IPS-20b (cell line): ENCODE data around the gene SLC25A29.

Source experiments
- H3K27ac ChIP-seq: one replicate; pipeline ENCODE4 v1.5.1; 2013; ENCODE audit warnings: low read length
- H3K27me3 ChIP-seq: 2 replicates; pipeline ENCODE4 v1.6.1; 2013; ENCODE audit warnings: mild to moderate bottlenecking, low read length, inconsistent platforms; ENCODE audit not compliant: insufficient read depth
- H3K36me3 ChIP-seq: 2 replicates; pipeline ENCODE4 v1.6.1; 2013; ENCODE audit warnings: low read depth, mild to moderate bottlenecking, inconsistent platforms, low read length, moderate library complexity; ENCODE audit not compliant: insufficient read depth
- H3K4me1 ChIP-seq: 2 replicates; pipeline ENCODE4 v1.6.1; 2013; ENCODE audit warnings: mild to moderate bottlenecking, control low read depth, inconsistent platforms, low read length, moderate library complexity; ENCODE audit not compliant: insufficient read depth
- H3K4me3 ChIP-seq: 2 replicates; pipeline ENCODE4 v1.5.1; 2013; ENCODE audit warnings: mild to moderate bottlenecking, low read length, inconsistent platforms
- H3K9ac ChIP-seq: 2 replicates; pipeline ENCODE4 v1.6.1; 2013; ENCODE audit warnings: low read depth, mild to moderate bottlenecking, inconsistent platforms, low read length, moderate library complexity
- H3K9me3 ChIP-seq: 2 replicates; pipeline ENCODE4 v1.6.1; 2013; ENCODE audit warnings: mild to moderate bottlenecking, low read depth, low read length, inconsistent platforms; ENCODE audit not compliant: insufficient read depth

SLC25A29 gene

DNA sequence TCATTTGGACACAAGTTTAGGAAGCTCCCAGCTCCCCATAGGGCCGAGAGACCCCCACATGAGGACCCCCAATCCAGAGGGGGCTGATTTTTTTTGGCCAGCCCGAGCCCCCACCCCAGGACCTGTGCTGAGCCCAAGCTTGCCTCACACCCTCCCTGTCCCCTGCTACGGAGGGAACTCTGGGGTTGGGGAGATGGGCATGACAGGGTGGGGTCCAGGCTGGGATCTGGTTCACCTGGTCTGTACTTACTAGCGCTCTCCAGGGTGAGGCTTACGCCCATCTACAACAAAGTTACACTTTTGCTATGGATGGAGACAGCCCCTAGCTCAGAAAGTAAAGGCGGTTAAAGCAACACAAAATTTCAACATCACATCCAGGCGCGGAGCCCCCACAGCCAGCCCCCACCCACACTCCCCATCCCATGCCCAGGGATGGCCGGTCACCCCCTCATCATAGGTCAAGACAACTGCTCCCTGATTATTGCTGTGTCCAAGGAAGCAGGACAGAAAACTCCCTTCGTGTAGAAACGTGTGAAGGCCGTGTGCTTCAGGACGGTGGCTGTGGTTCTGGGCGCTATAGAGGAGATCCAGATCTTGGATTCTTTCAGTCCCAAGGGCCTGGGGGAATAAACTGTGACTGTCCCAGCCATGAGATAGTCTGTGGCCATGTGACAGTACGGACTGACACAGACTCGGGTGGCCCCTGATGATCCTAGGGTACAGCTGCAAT lies 10.7 kb downstream of the SLC25A29 start:
- Histone ChIP-seq H3K9ac (no peak overlapping the region), H3K27ac (no peak overlapping the region), H3K27me3 (no peaks in the 10 kb centered on the region), H3K4me3 (no peak overlapping the region), H3K9me3 (no peaks in the 10 kb centered on the region), H3K4me1 (no peaks in the 10 kb centered on the region), H3K36me3 (peaks cover 86% of the 10 kb centered on the region)

DNA sequence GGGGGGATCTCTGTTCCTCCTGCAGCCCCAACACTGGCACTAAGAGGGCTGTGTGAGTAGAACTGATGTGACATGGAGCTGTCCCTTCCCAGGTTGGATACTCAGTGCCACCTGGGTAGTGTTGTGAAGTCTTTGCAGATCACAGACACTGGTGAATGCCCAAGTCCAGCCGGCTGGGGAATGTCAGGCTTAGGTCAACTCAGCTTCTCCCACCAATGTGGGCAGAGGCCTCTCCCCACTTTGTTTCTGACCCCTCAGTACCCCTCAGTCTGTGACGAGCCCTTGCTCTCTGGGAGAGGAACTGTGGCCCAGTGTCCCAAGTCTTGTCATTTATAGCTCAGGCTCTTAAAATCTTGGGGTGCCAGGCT lies 11.3 kb downstream of the SLC25A29 start:
- Histone ChIP-seq H3K36me3 (peaks cover 86% of the 10 kb centered on the region), H3K9ac (no peak overlapping the region), H3K27ac (no peak overlapping the region), H3K4me1 (no peaks in the 10 kb centered on the region), H3K4me3 (no peak overlapping the region), H3K9me3 (no peaks in the 10 kb centered on the region), H3K27me3 (no peaks in the 10 kb centered on the region)

DNA sequence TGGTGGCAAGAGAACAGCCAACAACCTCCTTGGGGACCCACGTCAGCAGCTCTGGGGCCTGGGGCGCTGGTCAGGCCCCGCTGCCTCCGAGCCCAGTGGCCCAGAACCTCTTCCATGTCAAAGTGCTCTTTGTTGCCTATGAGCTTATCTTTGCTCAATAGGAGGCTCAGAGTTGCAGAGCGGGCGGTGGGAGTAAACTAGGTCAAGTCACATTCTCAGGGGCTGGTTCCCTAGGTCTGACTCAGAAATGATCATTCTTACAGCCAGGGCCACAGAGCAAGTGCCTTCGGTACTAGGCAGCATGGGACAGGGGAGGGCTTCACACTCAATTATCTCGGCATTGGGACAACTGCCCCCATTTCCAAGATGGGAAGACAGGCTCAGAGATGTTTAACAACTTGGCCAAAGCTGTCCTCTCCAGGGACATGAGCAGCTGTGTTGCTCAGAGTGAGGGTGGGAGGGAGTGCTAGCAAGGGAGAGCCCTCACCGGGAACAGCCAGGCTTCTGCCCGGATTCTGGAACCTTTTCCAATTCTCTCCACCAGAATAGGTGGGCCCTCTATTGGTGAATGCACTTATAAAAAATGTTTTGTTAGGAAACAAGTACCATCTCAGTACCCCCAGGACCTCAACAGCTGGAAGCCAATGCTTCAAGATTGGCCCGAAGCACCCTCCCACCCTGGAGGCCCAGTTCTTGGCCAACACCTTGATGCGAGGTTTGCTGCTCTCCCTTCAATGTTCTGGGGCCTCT lies 11.9 kb downstream of the SLC25A29 start:
- Histone ChIP-seq H3K4me3 (no peak overlapping the region), H3K4me1 (no peaks in the 10 kb centered on the region), H3K36me3 (peaks cover 90% of the 10 kb centered on the region), H3K9me3 (no peaks in the 10 kb centered on the region), H3K27ac (no peak overlapping the region), H3K27me3 (no peaks in the 10 kb centered on the region), H3K9ac (no peak overlapping the region)

DNA sequence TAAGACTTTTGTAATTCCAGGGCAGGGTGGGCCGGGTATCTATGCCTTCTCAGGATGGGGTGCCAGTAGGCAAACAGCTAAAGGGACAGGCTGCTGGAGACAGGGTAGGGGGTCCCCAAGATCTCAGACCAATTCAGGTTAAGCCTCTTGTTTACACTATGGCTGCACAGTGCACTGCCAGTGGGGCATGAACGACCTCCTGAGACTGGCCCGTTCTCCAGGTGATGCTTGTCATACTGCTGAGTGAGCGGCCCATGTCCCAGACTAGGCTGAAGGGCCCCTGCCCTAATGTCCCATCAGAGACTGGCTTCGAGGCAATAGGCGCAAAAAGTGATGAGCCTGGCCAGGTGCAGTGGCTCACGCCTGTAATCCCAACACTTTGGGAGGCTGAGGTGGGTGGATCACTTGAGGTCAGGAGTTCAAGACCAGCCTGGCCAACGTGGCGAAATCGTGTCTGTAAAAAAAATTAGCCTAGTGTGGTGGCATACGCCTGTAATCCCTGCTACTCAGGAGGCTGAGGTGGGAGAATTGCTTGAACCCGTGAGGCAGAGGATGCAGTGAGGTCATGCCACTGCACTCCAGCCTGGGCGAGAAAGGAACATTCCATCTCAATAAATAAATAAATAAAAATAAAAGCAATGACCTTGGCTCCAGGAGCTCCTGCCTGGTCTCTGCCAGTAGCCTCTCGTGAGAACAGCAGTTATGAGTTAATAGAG lies 12.6 kb downstream of the SLC25A29 start:
- Histone ChIP-seq H3K9ac (no peak overlapping the region), H3K36me3 (peaks cover 87% of the 10 kb centered on the region), H3K27me3 (no peaks in the 10 kb centered on the region), H3K27ac (no peak overlapping the region), H3K4me1 (no peaks in the 10 kb centered on the region), H3K9me3 (no peaks in the 10 kb centered on the region), H3K4me3 (no peak overlapping the region)

DNA sequence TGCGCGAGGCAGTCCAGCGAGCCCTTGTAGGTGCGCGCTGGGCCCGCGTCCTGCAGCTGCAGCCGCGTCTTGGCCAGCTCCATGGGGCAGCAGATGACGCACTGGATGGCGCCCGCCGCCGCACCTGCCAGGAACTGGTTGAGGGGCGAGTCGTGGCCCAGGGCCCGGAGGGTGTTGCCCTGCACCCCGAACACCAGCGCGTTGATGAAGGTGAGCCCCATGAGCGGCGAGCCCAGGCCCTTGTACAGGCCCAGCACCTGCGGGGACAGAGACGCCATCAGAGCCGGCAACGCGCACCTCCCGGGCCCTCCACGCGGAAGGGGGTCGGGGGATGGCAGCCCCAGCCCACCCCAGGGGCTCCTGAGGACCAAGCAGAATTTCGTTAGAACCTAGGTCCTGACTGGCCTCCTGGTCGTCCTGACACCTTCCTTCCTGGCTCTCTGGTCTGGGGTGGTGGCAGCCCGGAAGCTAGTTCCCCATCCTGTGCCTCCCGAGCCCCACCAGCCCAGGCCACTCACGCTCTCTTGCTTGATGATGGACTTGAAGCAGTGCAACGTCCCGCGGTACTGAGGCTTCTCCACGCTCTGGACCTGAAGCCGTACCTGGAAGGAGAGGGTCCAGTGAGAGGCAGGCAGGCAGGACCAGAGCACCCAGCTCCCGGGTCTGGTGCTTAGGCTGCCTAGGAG lies 13.3 kb downstream of the SLC25A29 start:
- Histone ChIP-seq H3K4me3 (no peak overlapping the region), H3K36me3 (peaks cover 79% of the 10 kb centered on the region), H3K27ac (no peak overlapping the region), H3K4me1 (no peaks in the 10 kb centered on the region), H3K9me3 (no peaks in the 10 kb centered on the region), H3K27me3 (no peaks in the 10 kb centered on the region), H3K9ac (no peak overlapping the region)

DNA sequence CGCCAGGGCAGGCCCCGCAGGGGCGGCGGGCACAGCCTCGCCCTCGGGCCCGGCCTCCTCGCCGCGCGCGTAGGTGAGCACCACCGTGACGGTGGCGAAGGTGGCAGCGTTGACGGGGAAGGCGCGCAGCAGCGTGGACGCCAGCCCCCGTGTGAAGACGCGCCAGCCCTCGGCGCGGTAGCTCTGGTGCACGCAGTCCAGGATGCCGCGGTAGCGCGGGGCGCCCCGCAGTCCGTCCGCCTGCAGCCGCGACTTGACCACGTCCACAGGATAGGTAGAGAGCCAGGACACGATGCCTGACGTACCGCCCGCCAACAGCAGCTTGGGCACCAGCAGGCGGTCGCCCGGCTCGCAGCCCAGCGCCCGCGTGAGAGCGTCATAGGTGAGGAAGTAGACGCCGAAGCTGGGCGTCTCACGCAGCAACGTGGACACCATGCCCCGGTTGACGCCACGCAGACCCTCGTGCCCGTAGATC lies 13.9 kb downstream of the SLC25A29 start:
- no peaks in the 10 kb centered on the region for H3K9me3 ChIP-seq
- H3K27ac ChIP-seq: no peak overlapping the region
- H3K4me3 ChIP-seq: no peak overlapping the region
- H3K27me3 ChIP-seq: no peaks in the 10 kb centered on the region
- H3K4me1 ChIP-seq: no peaks in the 10 kb centered on the region
- no peak overlapping the region for H3K9ac ChIP-seq
- peaks cover 74% of the 10 kb centered on the region for H3K36me3 ChIP-seq

DNA sequence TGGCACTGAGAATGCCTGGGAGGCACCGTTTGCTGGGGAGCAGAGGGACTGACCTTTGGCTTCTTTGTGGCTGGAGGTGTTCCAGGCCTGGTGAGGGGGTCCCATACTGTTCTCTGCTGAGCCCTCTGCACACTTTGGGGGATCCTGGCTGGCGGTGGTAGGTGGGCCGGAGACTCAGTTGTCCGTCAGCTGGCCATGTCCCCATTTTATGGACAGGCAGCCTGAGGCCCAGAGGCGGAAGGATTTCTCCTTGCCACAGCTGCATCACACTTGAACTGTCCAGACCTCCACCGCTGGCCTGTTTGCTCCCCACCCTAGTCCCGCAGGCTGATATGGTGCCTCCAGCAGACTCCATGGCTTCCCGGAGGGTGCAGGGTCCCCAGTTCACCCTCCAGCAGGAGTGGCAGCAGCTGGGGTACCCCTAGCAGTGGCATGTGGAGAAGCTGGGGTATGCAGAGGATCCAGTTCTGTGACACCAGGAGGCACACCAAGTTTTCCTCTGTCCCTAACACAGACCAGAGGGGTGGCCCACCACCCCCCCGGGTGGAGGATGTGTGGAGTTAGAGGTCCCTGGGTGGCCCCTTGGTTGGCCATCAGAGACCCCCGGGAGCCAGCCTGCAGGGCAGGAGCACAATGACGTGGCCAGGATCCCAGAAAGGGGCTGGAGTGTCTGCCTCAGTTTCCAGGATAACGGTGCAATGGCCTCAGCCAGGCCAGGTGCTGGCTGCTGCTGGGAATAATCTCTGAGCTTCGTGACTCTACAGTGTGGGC lies 14.8 kb downstream of the SLC25A29 start:
- Histone ChIP-seq H3K4me3 (no peak overlapping the region), H3K9ac (no peak overlapping the region), H3K27me3 (no peaks in the 10 kb centered on the region), H3K9me3 (no peaks in the 10 kb centered on the region), H3K27ac (no peak overlapping the region), H3K36me3 (peaks cover 67% of the 10 kb centered on the region), H3K4me1 (no peaks in the 10 kb centered on the region)

DNA sequence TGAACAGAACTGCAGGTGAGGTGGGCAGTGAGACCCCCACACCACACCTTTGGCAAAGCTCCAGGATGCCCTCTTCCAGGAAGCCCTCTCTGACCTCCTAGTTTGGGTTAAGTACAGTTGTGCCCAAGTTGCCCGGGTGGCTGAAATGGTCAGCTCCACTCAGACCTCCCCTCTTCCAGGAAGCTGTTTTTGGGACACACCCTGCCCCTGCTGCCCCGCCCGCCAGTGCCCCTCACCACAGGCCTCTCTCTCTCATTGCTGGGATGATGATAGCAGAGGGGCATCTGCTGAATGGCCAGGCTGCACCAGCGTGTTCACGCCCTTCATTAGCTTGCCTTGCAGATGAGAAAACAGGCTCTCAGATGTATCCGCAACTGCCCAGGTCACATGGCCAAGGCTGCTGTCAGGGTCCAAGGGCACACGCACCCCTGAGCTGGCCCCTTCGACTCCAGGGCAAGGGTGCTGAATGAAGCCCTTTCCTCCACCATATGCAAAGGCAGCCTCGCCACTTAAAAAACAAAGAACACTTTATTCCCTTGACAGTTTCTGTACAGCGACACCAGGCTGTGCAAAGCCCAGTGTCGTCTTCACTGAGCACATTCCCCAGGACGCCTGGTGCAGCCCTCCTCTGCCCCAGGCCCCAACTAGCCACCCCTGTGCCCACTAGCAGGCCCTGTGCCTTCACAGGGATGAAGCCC lies 15.5 kb downstream of the SLC25A29 start:
- H3K36me3 ChIP-seq: peaks cover 61% of the 10 kb centered on the region
- H3K9ac ChIP-seq: no peak overlapping the region; the same call in 1 of the 2 replicates
- no peaks in the 10 kb centered on the region for H3K27me3 ChIP-seq
- H3K4me3 ChIP-seq: no peak overlapping the region
- no peaks in the 10 kb centered on the region for H3K4me1 ChIP-seq
- H3K9me3 ChIP-seq: no peaks in the 10 kb centered on the region
- no peak overlapping the region for H3K27ac ChIP-seq

DNA sequence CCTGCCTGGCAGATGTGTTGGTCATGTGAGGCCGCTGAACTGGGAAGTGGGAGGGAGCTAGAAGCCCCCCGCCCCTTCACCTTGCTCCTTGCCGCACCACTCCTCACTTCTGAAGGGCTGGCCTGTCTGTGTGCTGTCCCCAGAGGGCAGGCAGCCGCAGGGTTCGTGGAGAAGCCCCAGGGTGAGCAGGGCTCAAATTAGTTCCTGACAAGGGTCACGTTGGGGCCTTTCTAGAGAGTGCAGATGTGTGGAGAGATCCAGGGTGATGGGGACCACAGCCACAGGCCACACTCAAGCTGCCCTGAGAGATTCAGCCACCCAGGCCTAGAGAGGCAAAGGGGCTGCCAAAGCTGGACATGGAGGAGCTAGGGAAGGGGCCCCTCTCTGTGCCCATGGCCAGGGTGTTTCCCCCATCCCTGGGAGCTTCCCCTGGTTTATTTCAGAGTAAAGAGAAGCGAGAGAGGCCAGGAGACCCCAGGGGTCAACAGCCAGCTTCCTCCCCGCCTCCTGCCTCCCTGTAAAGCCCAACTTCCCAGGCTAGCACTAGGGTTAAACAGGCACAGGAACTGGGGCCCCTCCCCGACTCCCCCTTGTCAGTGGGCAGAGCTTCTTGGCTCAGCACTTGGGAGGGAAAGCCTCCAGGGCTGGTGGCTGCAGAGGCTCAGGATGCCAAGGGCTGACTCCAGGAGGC lies 16.2 kb downstream of the SLC25A29 start:
- no peaks in the 10 kb centered on the region for H3K9me3 ChIP-seq
- H3K27ac ChIP-seq: no peak overlapping the region
- H3K9ac ChIP-seq: no peak overlapping the region
- no peaks in the 10 kb centered on the region for H3K4me1 ChIP-seq
- H3K36me3 ChIP-seq: peaks cover 54% of the 10 kb centered on the region
- H3K4me3 ChIP-seq: no peak overlapping the region
- no peaks in the 10 kb centered on the region for H3K27me3 ChIP-seq
